NCI-H446 treated with DMSO at 0.1 percent for 48 hours (cell line): ENCODE data around the gene TP53BP2.
"Not testable (repeated sequence)": the region's sequence is repeated elsewhere in the genome, so short reads cannot be mapped to it uniquely, and the experiment has no call there.

Experiments used
- DNase-seq: peaks from one replicate; lab custom pipeline; 2025; lab: John Stamatoyannopoulos, UW

Gene TP53BP2

GRCh38 chr1:223742856-223743517, 102.8 kb downstream of the TP53BP2 start:
- no peak for DNase-seq

- no peak for DNase-seq
Measured at GRCh38 chr1:223741861-223742260, 103.9 kb downstream of the TP53BP2 start.

GRCh38 chr1:223740038-223740736, 105.6 kb downstream of the TP53BP2 start:
- not testable (repeated sequence) for DNase-seq

GRCh38 chr1:223739366-223740037, 106.2 kb downstream of the TP53BP2 start:
- DNase-seq = no peak

- DNase-seq = no peak
Measured at GRCh38 chr1:223738465-223739365, 107.0 kb downstream of the TP53BP2 start.

- no peak for DNase-seq
Measured at GRCh38 chr1:223737342-223737741, 108.4 kb downstream of the TP53BP2 start.

GRCh38 chr1:223736638-223737037, 109.1 kb downstream of the TP53BP2 start:
- not testable (repeated sequence) for DNase-seq

GRCh38 chr1:223733898-223734852, 111.6 kb downstream of the TP53BP2 start:
- DNase-seq = no peak

GRCh38 chr1:223732993-223733798, 112.6 kb downstream of the TP53BP2 start:
- no peak for DNase-seq

GRCh38 chr1:223731133-223731770, 114.5 kb downstream of the TP53BP2 start:
- DNase-seq = no peak

GRCh38 chr1:223730479-223731132, 115.1 kb downstream of the TP53BP2 start:
- DNase-seq = no peak

- DNase-seq = no peak
Measured at GRCh38 chr1:223729906-223730305, 115.8 kb downstream of the TP53BP2 start.
